ENCODE measurements around the gene ZIC1.

Gene ZIC1

GRCh38 chr3:147377412-147378367 lies 31.5 kb upstream of the ZIC1 start:
- TF ChIP-seq ZNF8 (CRISPR knock-in tag; IDR thresholded peaks at IDR 0.05), result no peak
- no peak for TF ChIP-seq ZFP3 (CRISPR knock-in tag; IDR thresholded peaks at IDR 0.05)
- no peak for TF ChIP-seq GLIS3 (CRISPR knock-in tag; IDR thresholded peaks at IDR 0.05)
- no peak for TF ChIP-seq ZNF565 (CRISPR knock-in tag; conservative IDR thresholded peaks at IDR 0.05; ENCODE audit: low read depth)
- TF ChIP-seq ZFP30 (CRISPR knock-in tag; IDR thresholded peaks at IDR 0.05), result no peak
- TF ChIP-seq PATZ1 (CRISPR knock-in tag; IDR thresholded peaks at IDR 0.05; ENCODE audit: borderline replicate concordance), result no peak
- no peak for TF ChIP-seq TOX (CRISPR knock-in tag; IDR thresholded peaks at IDR 0.05; ENCODE audit: borderline replicate concordance)
- no peak for TF ChIP-seq PPARA (CRISPR knock-in tag; IDR thresholded peaks at IDR 0.05; ENCODE audit: borderline replicate concordance)
- no peak for TF ChIP-seq ESRRG (CRISPR knock-in tag; IDR thresholded peaks at IDR 0.05)
- TF ChIP-seq RARB (CRISPR knock-in tag; IDR thresholded peaks at IDR 0.05), result no peak
- TF ChIP-seq ISL1 (CRISPR knock-in tag; IDR thresholded peaks at IDR 0.05), result no peak
- TF ChIP-seq CSDC2 (CRISPR knock-in tag; IDR thresholded peaks at IDR 0.05), result no peak
- no peak for ATAC-seq

- no peak for ATAC-seq
- no peak for TF ChIP-seq POU6F1 (CRISPR knock-in tag; IDR thresholded peaks at IDR 0.05; ENCODE audit: borderline replicate concordance, low read depth)
- TF ChIP-seq ZFP3 (CRISPR knock-in tag; IDR thresholded peaks at IDR 0.05), result no peak
- TF ChIP-seq CREB5 (CRISPR knock-in tag; IDR thresholded peaks at IDR 0.05; ENCODE audit: low read depth), result no peak
- TF ChIP-seq TSHZ2 (CRISPR knock-in tag; IDR thresholded peaks at IDR 0.05), result no peak
These were observed 29.5 kb upstream of the ZIC1 start for GRCh38 chr3:147379651-147380050.

- TF ChIP-seq TCF4 (CRISPR knock-in tag; IDR thresholded peaks at IDR 0.05; ENCODE audit: borderline replicate concordance), result no peak
- TF ChIP-seq BACH2 (CRISPR knock-in tag; IDR thresholded peaks at IDR 0.05; ENCODE audit: borderline replicate concordance), result no peak
- no peak for TF ChIP-seq SNAI2 (CRISPR knock-in tag; IDR thresholded peaks at IDR 0.05)
- TF ChIP-seq, protein P1, sequence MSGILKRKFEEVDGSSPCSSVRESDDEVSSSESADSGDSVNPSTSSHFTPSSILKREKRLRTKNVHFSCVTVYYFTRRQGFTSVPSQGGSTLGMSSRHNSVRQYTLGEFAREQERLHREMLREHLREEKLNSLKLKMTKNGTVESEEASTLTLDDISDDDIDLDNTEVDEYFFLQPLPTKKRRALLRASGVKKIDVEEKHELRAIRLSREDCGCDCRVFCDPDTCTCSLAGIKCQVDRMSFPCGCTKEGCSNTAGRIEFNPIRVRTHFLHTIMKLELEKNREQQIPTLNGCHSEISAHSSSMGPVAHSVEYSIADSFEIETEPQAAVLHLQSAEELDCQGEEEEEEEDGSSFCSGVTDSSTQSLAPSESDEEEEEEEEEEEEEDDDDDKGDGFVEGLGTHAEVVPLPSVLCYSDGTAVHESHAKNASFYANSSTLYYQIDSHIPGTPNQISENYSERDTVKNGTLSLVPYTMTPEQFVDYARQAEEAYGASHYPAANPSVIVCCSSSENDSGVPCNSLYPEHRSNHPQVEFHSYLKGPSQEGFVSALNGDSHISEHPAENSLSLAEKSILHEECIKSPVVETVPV (CRISPR knock-in tag; IDR thresholded peaks at IDR 0.05), result no peak
- no peak for TF ChIP-seq POU6F1 (CRISPR knock-in tag; IDR thresholded peaks at IDR 0.05; ENCODE audit: borderline replicate concordance, low read depth)
- no peak for TF ChIP-seq TOX (CRISPR knock-in tag; IDR thresholded peaks at IDR 0.05; ENCODE audit: borderline replicate concordance)
- TF ChIP-seq OSR1 (CRISPR knock-in tag; IDR thresholded peaks at IDR 0.05), result no peak
- TF ChIP-seq ZNF70 (CRISPR knock-in tag; IDR thresholded peaks at IDR 0.05), result no peak
- TF ChIP-seq ARNTL (CRISPR knock-in tag; IDR thresholded peaks at IDR 0.05; ENCODE audit: borderline replicate concordance, low read depth), result no peak
- no peak for TF ChIP-seq CSDC2 (CRISPR knock-in tag; IDR thresholded peaks at IDR 0.05)
- TF ChIP-seq PPARA (CRISPR knock-in tag; IDR thresholded peaks at IDR 0.05; ENCODE audit: borderline replicate concordance), result no peak
- no peak for TF ChIP-seq ESRRG (CRISPR knock-in tag; IDR thresholded peaks at IDR 0.05)
- no peak for TF ChIP-seq GLIS3 (CRISPR knock-in tag; IDR thresholded peaks at IDR 0.05)
- no peak for TF ChIP-seq ZFP3 (CRISPR knock-in tag; IDR thresholded peaks at IDR 0.05)
- TF ChIP-seq CREB5 (CRISPR knock-in tag; IDR thresholded peaks at IDR 0.05; ENCODE audit: low read depth), result no peak
- TF ChIP-seq ZFP30 (CRISPR knock-in tag; IDR thresholded peaks at IDR 0.05), result no peak
- no peak for ATAC-seq
These were observed 28.7 kb upstream of the ZIC1 start for GRCh38 chr3:147380387-147380951.
